Jurkat, Clone E6-1 (cell line): ENCODE measurements around the gene NAT16.

Source experiments
- DNase-seq: peaks from one replicate; pipeline ENCODE4 v3.0.0-alpha.2; 2011; ENCODE audit warnings: low read depth, low spot score
- H3K4me3 ChIP-seq: 2 replicates; pipeline ENCODE4 v1.5.1; 2011; ENCODE audit warnings: mild to moderate bottlenecking, low read length, control low read depth, moderate library complexity

NAT16 gene

GRCh38 chr7:101163279-101164070 lies 16.6 kb downstream of the NAT16 start:
- peak overlapping the region; percentile 58 for H3K4me3 ChIP-seq
- no peak for DNase-seq

DNA sequence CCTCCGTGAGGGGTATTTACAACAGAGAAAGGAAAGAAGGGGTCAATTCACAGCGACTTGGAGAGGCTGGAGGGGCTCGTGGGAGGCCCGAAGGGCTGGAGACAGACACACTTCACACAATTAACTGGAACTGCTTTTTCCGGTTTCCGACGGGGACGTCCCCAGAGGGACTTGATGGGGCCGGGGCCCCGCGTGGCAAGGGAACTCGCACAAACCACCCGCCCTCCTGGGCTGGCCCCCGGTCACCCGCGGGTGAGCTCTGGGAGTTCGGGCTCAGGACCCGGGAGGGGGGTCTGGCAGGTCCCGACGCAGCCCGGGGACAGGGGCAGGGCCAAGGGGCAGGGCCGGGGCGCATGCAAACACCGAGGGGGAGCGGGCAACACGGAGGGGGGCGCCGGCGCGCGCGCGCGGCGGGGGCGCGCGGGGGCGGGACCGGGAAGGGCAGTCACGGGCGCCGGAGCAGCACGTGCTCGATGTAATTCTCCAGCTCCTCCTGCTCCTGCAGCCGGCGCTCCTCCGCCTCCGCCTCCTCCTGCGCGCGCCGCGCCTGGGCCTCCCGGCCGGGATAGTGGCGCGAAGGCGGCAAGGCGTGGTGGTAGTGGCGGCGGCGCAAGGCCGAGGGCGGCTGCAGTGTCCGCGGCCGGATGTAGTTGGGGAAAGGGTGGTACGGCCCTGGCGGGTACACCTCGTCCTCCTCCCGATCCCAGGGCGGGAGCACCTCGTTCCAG lies 17.4 kb downstream of the NAT16 start:
- DNase-seq = no peak
- H3K4me3 ChIP-seq = peak overlapping the region; percentile 58

- no peak overlapping the region for H3K4me3 ChIP-seq
- DNase-seq = no peak
Measured at GRCh38 chr7:101161692-101162471, 18.2 kb downstream of the NAT16 start.

- no peak overlapping the region for H3K4me3 ChIP-seq
- no peak for DNase-seq
Measured at GRCh38 chr7:101160910-101161309, 19.2 kb downstream of the NAT16 start.

DNA sequence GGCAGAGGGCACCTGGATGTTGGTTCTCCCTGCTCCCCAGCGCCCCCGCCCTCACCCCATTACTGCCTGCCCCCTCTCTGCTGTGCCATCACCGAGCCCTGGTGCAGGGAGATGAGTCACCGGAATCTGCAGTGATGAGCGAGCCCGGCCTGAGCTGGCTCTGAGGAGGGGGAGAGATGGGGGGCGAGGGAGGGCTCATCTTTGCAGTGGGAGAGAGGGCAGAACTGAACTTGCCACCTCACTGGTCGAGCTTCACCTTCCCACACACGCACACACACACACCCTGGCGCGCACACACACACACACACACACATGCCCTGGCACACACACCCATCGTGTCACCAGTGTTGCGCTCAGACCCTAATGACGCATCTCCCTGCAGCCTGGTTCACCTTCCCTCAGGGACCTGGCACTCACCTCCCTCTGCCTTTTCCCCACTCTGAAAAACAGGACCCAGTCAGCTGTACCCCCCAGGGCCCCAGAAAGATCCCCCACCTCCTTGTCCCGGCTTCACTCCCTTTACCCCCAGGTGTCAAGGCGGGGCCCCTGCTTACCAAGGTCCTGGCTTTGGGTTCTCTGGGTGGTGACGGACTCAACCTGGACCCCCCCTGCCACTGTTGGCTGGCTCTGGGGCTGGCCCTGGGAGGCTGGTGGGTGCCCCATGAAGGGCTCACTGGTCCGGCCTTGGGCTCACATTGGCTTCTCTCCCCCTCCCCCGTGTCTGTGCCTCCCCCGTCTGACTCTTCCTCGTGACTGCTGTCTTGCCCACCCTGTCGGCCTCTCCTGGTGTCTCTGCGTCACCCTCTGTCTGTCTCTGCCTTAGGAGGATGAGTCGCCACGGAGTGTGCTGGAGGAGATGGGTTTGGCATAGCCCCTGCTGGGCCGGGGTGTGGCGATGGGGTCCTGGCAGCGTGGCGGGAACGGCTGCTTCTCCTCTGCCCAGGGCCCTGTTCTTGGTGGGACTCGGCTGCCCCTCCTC lies 20.1 kb downstream of the NAT16 start:
- no peak for DNase-seq
- no peak overlapping the region for H3K4me3 ChIP-seq

DNA sequence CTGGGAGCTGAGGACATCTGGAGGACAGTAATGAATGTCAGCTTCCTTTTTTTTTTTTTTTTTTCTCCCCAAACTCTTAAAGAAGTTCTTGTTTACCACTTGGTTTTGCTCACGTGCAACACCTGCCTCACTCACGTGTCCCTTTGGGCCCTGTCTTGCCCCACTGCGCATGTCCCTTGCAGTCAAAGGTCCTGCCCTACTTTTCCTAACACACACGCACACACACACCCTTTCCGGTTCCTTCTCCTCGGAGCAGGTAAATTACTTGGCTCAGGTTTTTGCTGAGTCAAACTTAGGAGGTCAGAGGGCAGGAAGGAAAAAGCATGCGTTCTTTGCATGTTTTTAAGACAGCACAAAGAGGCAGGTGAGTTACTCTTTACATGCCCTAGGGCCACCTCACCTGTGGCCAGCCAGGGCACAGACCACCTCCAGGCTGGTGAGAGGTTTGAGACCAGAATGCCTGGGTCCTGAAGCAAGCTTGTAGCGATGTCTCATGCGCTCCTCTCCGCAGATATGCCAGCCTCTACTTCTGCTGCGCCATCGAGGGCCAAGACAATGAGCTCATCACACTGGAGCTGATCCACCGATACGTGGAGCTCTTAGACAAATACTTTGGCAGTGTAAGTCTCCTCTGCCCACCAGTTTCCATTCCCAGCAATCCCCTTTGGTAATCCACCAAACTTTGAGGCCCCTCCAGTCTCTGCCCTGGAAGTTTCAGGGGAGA lies 23.1 kb downstream of the NAT16 start:
- no peak overlapping the region for H3K4me3 ChIP-seq
- no peak for DNase-seq

- DNase-seq = no peak
- no peak overlapping the region for H3K4me3 ChIP-seq
Measured at GRCh38 chr7:101156277-101156676, 23.8 kb downstream of the NAT16 start.

DNA sequence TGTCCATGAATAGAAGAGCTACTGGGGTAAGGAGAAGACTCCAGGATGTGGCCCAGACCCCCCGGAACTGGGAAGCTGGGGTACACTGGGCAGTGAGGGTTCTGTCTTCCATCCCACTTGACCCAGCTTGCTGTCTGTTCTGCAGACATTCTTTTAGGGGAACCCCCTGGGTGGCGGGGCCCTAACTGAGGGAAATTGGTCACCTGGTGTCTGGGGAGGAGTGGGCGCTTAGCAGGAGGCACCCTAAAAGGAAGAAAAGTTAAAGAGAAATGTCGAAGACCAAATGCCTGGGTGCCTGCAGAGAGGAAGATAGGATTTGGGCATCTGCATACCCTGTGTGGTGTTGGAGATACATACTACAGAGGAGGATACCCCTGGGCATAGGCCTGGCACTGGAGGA lies 24.8 kb downstream of the NAT16 start:
- DNase-seq = no peak
- H3K4me3 ChIP-seq = peak overlapping the region; percentile 74

DNA sequence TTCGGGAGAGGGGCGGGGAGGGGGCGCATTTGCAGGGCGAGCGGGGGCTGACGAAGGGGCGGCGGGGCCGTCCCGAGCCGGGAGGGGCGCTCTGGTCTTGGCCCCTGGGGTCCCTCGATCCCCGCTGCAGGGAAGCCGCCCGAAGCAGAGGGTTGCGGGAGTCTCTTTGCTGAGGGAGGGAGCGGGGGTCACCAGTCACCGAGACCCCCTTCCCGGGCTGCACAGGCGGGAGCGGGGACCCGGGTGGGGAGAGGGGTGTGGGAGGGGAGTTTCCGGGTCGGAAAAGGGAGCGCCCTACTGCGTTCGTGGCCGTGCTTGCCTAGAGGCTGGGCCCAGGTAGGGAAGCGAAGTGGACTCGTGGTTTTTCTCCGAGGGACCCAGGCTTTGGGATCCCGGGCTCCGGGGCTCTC lies 25.4 kb downstream of the NAT16 start:
- no peak for DNase-seq
- peak overlapping the region; percentile 74 for H3K4me3 ChIP-seq

DNA sequence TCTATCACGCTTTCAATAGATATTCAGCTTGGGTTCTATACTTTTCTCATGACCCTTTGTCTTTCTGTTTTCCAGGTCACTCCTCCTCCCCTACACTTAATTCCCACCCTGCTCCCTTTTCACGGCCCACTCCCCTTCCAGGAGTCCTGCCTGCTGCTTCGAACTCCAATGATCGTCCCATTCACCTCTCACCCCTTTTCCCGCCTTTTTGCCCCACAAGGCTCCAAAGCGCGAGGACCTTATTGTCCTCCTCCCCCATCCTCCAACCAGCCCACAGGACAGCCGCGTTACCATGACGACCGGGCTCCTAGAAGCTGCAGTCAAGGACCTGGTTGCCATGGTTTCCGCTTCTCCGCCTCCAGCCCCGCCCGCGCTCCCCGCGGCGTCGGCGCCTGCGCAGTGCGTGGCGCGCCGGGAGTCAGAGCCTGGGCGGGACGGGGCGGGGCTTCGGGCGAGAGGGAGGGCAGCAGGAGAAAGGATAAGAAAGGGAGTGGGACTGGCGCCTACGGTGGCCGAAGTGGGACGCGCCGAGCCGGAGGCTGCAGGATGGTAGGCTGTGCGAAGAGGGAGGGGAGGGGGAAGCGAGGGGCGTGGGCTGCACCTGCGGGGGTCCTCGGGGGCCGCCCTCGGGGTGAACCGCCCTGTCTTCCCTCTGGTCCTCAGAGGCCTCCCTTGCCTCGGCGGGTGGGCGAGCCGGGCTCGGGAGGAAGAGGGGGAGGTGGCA lies 26.0 kb downstream of the NAT16 start, which contains the start of gene AP1S1:
Gene AP1S1 (plus strand): TSS at position 508 of the 724 bp plus-strand sequence. CDS start 39 bp downstream, at position 547.
- H3K4me3 ChIP-seq = peak within 1 kb of the TSS; percentile 74
- peak; percentile 96 for DNase-seq

- no peak overlapping the region for H3K4me3 ChIP-seq
- no peak for DNase-seq
Measured at GRCh38 chr7:101151908-101152651, 28.0 kb downstream of the NAT16 start.

GRCh38 chr7:101140746-101141382 lies 39.2 kb downstream of the NAT16 start:
- no peak overlapping the region for H3K4me3 ChIP-seq
- peak; percentile 17 for DNase-seq

DNA sequence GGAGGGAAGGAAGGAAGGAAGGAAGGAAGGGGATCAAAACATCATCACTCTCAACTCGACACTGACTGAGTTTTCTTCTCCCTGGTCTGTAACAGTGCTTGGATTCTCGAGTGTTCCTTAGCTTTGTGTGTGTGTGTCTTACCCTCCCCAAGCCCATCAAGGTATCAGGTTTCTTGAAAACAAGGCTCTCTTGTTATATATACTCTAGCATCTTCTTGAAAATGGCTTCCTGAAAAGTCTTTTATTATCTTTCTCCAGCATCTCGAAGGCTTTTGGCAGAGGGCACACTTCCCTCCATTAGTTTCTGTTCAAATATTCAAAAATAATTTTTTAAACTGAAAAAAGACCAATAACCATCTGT lies 39.8 kb downstream of the NAT16 start:
- H3K4me3 ChIP-seq = no peak overlapping the region
- DNase-seq = no peak

- H3K4me3 ChIP-seq = no peak overlapping the region
- peak; percentile 38 for DNase-seq
Measured at GRCh38 chr7:101138213-101138870, 41.8 kb downstream of the NAT16 start.

- H3K4me3 ChIP-seq = no peak overlapping the region
- no peak for DNase-seq
Measured at GRCh38 chr7:101137651-101138212, 42.4 kb downstream of the NAT16 start.
